ENCODE measurements around the gene ATG16L1.
"Not testable (repeated sequence)": the region's sequence is repeated elsewhere in the genome, so short reads cannot be mapped to it uniquely, and the experiment has no call there.

Gene ATG16L1

GRCh38 chr2:233297076-233297475 is 45.6 kb downstream of the ATG16L1 start:
- DNase-seq: no peak

- DNase-seq: no peak
Measured at GRCh38 chr2:233300401-233300800, 48.9 kb downstream of the ATG16L1 start.

- no peak for DNase-seq
Measured at GRCh38 chr2:233301248-233301647, 49.8 kb downstream of the ATG16L1 start.

GRCh38 chr2:233301811-233302210 is 50.3 kb downstream of the ATG16L1 start:
- no peak for DNase-seq

- DNase-seq: no peak
Measured at GRCh38 chr2:233303252-233303651, 51.8 kb downstream of the ATG16L1 start.

- DNase-seq: no peak
Measured at GRCh38 chr2:233307565-233307964, 56.1 kb downstream of the ATG16L1 start, which contains the start of gene SAG. SAG (plus strand) TSS chr2:233307816; CDS start chr2:233309190, 1,374 bp downstream.

- DNase-seq: no peak
Measured at GRCh38 chr2:233311241-233311926, 59.9 kb downstream of the ATG16L1 start.

- no peak for DNase-seq
Measured at GRCh38 chr2:233312874-233313273, 61.4 kb downstream of the ATG16L1 start.

- DNase-seq: no peak
Measured at GRCh38 chr2:233314180-233314925, 62.9 kb downstream of the ATG16L1 start.

GRCh38 chr2:233317196-233317943 is 65.9 kb downstream of the ATG16L1 start:
- DNase-seq: no peak

GRCh38 chr2:233319256-233319655 is 67.8 kb downstream of the ATG16L1 start:
- no peak for DNase-seq

GRCh38 chr2:233320470-233320869 is 69.0 kb downstream of the ATG16L1 start:
- DNase-seq: no peak

GRCh38 chr2:233321166-233321565 is 69.7 kb downstream of the ATG16L1 start:
- DNase-seq: no peak

GRCh38 chr2:233323851-233324250 is 72.4 kb downstream of the ATG16L1 start:
- no peak for DNase-seq

- no peak for DNase-seq
Measured at GRCh38 chr2:233325256-233325655, 73.8 kb downstream of the ATG16L1 start.

GRCh38 chr2:233325814-233326213 is 74.3 kb downstream of the ATG16L1 start:
- DNase-seq: no peak

GRCh38 chr2:233326500-233326899 is 75.0 kb downstream of the ATG16L1 start:
- no peak for DNase-seq

- DNase-seq: no peak
Measured at GRCh38 chr2:233328922-233329321, 77.4 kb downstream of the ATG16L1 start.

GRCh38 chr2:233329489-233330135 is 78.1 kb downstream of the ATG16L1 start:
- DNase-seq: no peak

- DNase-seq: peak; percentile 77
Measured at GRCh38 chr2:233331536-233331935, 80.1 kb downstream of the ATG16L1 start.

GRCh38 chr2:233332125-233332524 is 80.7 kb downstream of the ATG16L1 start:
- DNase-seq: no peak

- DNase-seq: no peak
Measured at GRCh38 chr2:233334915-233335314, 83.4 kb downstream of the ATG16L1 start.

GRCh38 chr2:233336091-233336490 is 84.6 kb downstream of the ATG16L1 start:
- not testable (repeated sequence) for DNase-seq

Data from activated gamma-delta T cell treated with Interleukin-2 at 50 U/mL for 16 hours (primary cell).